ENCODE measurements around the gene WWC2.

- TF ChIP-seq PRDM6 (tag by site-specific recombination; IDR thresholded peaks at IDR 0.05) (no peak), ZNF660 (tag by site-specific recombination; IDR thresholded peaks at IDR 0.05) (no peak), PRDM10 (tag by site-specific recombination; IDR thresholded peaks at IDR 0.05) (no peak), PATZ1 (tag by site-specific recombination; IDR thresholded peaks at IDR 0.05) (no peak), ZNF449 (tag by site-specific recombination; IDR thresholded peaks at IDR 0.05) (no peak), ZBTB48 (tag by site-specific recombination; IDR thresholded peaks at IDR 0.05) (no peak), KLF16 (tag by site-specific recombination; IDR thresholded peaks at IDR 0.05) (no peak), CTCF (tag by site-specific recombination; IDR thresholded peaks at IDR 0.05) (no peak), SP2 (tag by site-specific recombination; IDR thresholded peaks at IDR 0.05) (no peak), ZBTB17 (tag by site-specific recombination; IDR thresholded peaks at IDR 0.05) (no peak), ATF2 (tag by site-specific recombination; IDR thresholded peaks at IDR 0.05; ENCODE audit: low read depth) (no peak), TCF7L2 (IDR thresholded peaks at IDR 0.05; ENCODE audit: borderline replicate concordance, low read depth, low read length) (no peak), ZSCAN30 (tag by site-specific recombination; IDR thresholded peaks at IDR 0.05) (no peak), ZBTB7A (tag by site-specific recombination; IDR thresholded peaks at IDR 0.05; ENCODE audit: low read depth) (no peak)
These were observed 151.8 kb downstream of the WWC2 start for GRCh38 chr4:183250831-183251230.
